GM12878 (cell line): ENCODE results near the gene CSE1L. TPM values are rescaled to one million over a fixed set of nuclear protein-coding genes. Genes with fewer than 3 reads are reported as not detected.

Experiments
- ATAC-seq: fragments of 200-7000 bp; cut with Tn5 transposase; 3 replicates; pipeline ENCODE4 v1.9.1; 2020; ENCODE audit warnings: mild to moderate bottlenecking, moderate library complexity
- BruUV-seq: library from RNA; stranded (reverse); fragments of 400-500 nt; replicated peaks from 2 replicates; lab custom pipeline; 2021; lab: Mats Ljungman, UMichigan
- CTCF ChIA-PET: fragments of 300-600 bp; sonication (Branson Sonifier 250); formaldehyde crosslinking; extraction: SDS; loops from one replicate; lab custom pipeline; 2021; ENCODE audit warnings: inconsistent platforms; lab: Yijun Ruan, JAX
- POLR2A ChIA-PET: fragments of 350-600 bp; formaldehyde crosslinking; extraction: SDS; loops from one replicate; lab custom pipeline; 2021; ENCODE audit warnings: inconsistent platforms; lab: Charles Lee
- RAD21 ChIA-PET: fragments of 300-600 bp; sonication (Branson Sonifier 250); formaldehyde crosslinking; loops from one replicate; lab custom pipeline; 2023; ENCODE audit warnings: antibody characterized with exemption; ENCODE audit not compliant: unreplicated experiment; lab: Charles Lee
- SMC1A ChIA-PET: fragments of 300-600 bp; sonication (Branson Sonifier 250); formaldehyde crosslinking; loops from one replicate; lab custom pipeline; 2023; ENCODE audit not compliant: unreplicated experiment, uncharacterized antibody; lab: Charles Lee
- DNase-seq: peaks from one replicate; pipeline ENCODE4 v3.0.0-alpha.2; 2011; ENCODE audit warnings: low read depth, low spot score
- FAIRE-seq: peaks from 3 replicates; lab custom pipeline; 2011; peaks lifted over from hg19 to GRCh38; lab: Jason Lieb, UNC
- H2AFZ ChIP-seq: 2 replicates; pipeline ENCODE4 v1.6.0; 2011; ENCODE audit warnings: low read depth, low read length, control low read depth; ENCODE audit not compliant: control insufficient read depth
- H3K27ac ChIP-seq: 2 replicates; pipeline ENCODE4 v1.5.1; 2011; ENCODE audit warnings: control low read depth; ENCODE audit not compliant: control insufficient read depth, insufficient read depth
- H3K27me3 ChIP-seq, 2 experiments: replicated peaks in 1 of 2; 2 replicates each; pipeline versions ENCODE4 v1.6.0 to v1.6.1; 2011; ENCODE audit warnings: low read length in 1 of 2; ENCODE audit not compliant: control insufficient read depth in 2 of 2, insufficient read depth in 2 of 2
- H3K36me3 ChIP-seq, 2 experiments: 2 replicates each; pipeline ENCODE4 v1.5.1; 2011; ENCODE audit warnings: low read length in 1 of 2; ENCODE audit not compliant: control insufficient read depth in 2 of 2, insufficient read depth in 2 of 2
- H3K4me1 ChIP-seq: 2 replicates; pipeline ENCODE4 v1.6.1; 2011; ENCODE audit warnings: mild to moderate bottlenecking, low read length, moderate library complexity, mixed read lengths; ENCODE audit not compliant: control insufficient read depth, insufficient read depth
- H3K4me2 ChIP-seq: 2 replicates; pipeline ENCODE4 v1.6.0; 2011; ENCODE audit warnings: control low read depth; ENCODE audit not compliant: control insufficient read depth, insufficient read depth
- H3K4me3 ChIP-seq: fragments of 200-600 bp; sonication (generic); 2 replicates; pipeline ENCODE4 v1.5.1; 2016
- H3K79me2 ChIP-seq: 2 replicates; pipeline ENCODE4 v1.6.0; 2011; ENCODE audit warnings: low read length; ENCODE audit not compliant: control insufficient read depth, insufficient read depth
- H3K9ac ChIP-seq: 2 replicates; pipeline ENCODE4 v1.8.0; 2011; ENCODE audit warnings: low read length, control low read depth, mixed read lengths; ENCODE audit not compliant: control insufficient read depth, insufficient read depth
- H3K9me3 ChIP-seq: replicated peaks from 3 replicates; pipeline ENCODE4 v1.5.1; 2011; ENCODE audit warnings: mild to moderate bottlenecking, low read length; ENCODE audit not compliant: control insufficient read depth, insufficient read depth
- H4K20me1 ChIP-seq: 2 replicates; pipeline ENCODE4 v1.6.0; 2011; ENCODE audit not compliant: control insufficient read depth, insufficient read depth
- ATF7 ChIP-seq: fragments of 450-650 bp; IDR thresholded peaks from 2 replicates; pipeline ENCODE4 v1.6.1; 2016; ENCODE audit warnings: low read depth, mild to moderate bottlenecking
- BMI1 ChIP-seq: fragments of 450-650 bp; IDR thresholded peaks from 2 replicates; pipeline ENCODE4 v1.6.1; 2016; ENCODE audit warnings: mild to moderate bottlenecking, moderate library complexity, borderline replicate concordance
- CREB1 ChIP-seq: IDR thresholded peaks from 2 replicates; pipeline ENCODE4 v1.6.1; 2012; ENCODE audit warnings: low read depth, mild to moderate bottlenecking, inconsistent platforms
- IKZF1 ChIP-seq: fragments of 450-650 bp; conservative IDR thresholded peaks from 2 replicates; pipeline ENCODE4 v1.6.1; 2017; ENCODE audit warnings: antibody characterized with exemption, mild to moderate bottlenecking
- JUND ChIP-seq: IDR thresholded peaks from 2 replicates; pipeline ENCODE4 v1.6.1; 2012; ENCODE audit warnings: low read depth, mild to moderate bottlenecking, low read length, improper control_type of control experiment, moderate library complexity
- NR2C2 ChIP-seq: IDR thresholded peaks from 2 replicates; pipeline ENCODE4 v1.6.1; 2011; ENCODE audit warnings: borderline replicate concordance, low read depth; ENCODE audit not compliant: control insufficient read depth, insufficient read length
- RAD21 ChIP-seq: IDR thresholded peaks from 2 replicates; pipeline ENCODE4 v1.6.1; 2011; ENCODE audit warnings: mild to moderate bottlenecking, low read depth, low read length, moderate library complexity; ENCODE audit not compliant: insufficient read depth
- RAD51 ChIP-seq: fragments of 450-650 bp; IDR thresholded peaks from 2 replicates; pipeline ENCODE4 v1.6.1; 2016; ENCODE audit warnings: moderate library complexity, mild to moderate bottlenecking, inconsistent platforms
- RUNX3 ChIP-seq: IDR thresholded peaks from 2 replicates; pipeline ENCODE4 v1.6.1; 2012; ENCODE audit warnings: low read length, inconsistent platforms
- SUZ12 ChIP-seq: fragments of 200-600 bp; sonication (generic); IDR thresholded peaks from one replicate; pipeline ENCODE4 v1.6.1; 2018; ENCODE audit warnings: antibody characterized with exemption, mild to moderate bottlenecking; ENCODE audit not compliant: unreplicated experiment
- TAF1 ChIP-seq: IDR thresholded peaks from 2 replicates; pipeline ENCODE4 v1.6.1; 2011; ENCODE audit warnings: mild to moderate bottlenecking, low read depth, low read length, borderline replicate concordance
- ZBED1 ChIP-seq: IDR thresholded peaks from 2 replicates; pipeline ENCODE4 v1.6.1; 2016; ENCODE audit warnings: borderline replicate concordance
- WGBS: methylation state at CpG from one replicate; pipeline ENCODE4 v1.1.6; 2016; ENCODE audit warnings: low lambda C conversion rate; ENCODE audit not compliant: insufficient replicate concordance, insufficient coverage; ENCODE audit errors: missing lambda C conversion rate; 5-methylcytosine and 5-hydroxymethylcytosine counted together
- in situ Hi-C: fragments of 300-500 bp; cut with MboI; formaldehyde crosslinking; loops from 9 replicates; pipeline ENCODE4 v1.14.3; 2018; ENCODE audit warnings: mixed read lengths
- intact Hi-C: fragments of 100-400 bp; cut with micrococcal nuclease; formaldehyde crosslinking; loops from one replicate; pipeline ENCODE4 v1.14.2; 2022; ENCODE audit not compliant: unreplicated experiment
- polyA plus RNA-seq, 11 experiments: library from polyadenylated mRNA; depleted of rRNA in 4 of 11; unstranded in 6 of 11; stranded (reverse) in 5 of 11; fragments of >200 nt; fragmentation: Nextera tagmentation in 4 of 11; fragmentation: Illumina TruSeq in 1 of 11; extraction: Ambion mirVana in 4 of 11; extraction: Trizol in 1 of 11; gene quantifications; 1 replicate in 1 of 11; 2 replicates in 10 of 11; pipeline versions ENCODE4 v1.2.1 to v1.2.3, GENCODE V29; 2011 to 2016; ENCODE audit warnings: inconsistent platforms in 2 of 11, missing spikeins in 2 of 11, low read depth in 1 of 11
- total RNA-seq, 4 experiments: library from RNA; depleted of rRNA in 3 of 4; stranded (reverse); fragments of >200 nt in 3 of 4; fragmentation: Illumina TruSeq in 1 of 4; extraction: Trizol in 1 of 4; gene quantifications; 2 replicates each; pipeline versions ENCODE4 v1.2.1 to v1.2.3, GENCODE V29; 2013 to 2021
- TF ChIP-seq, protein P1 (sequence below): IDR thresholded peaks from 2 replicates; pipeline ENCODE4 v1.6.1; 2011; ENCODE audit warnings: low read depth, low read length, improper control_type of control experiment, borderline replicate concordance
- TF ChIP-seq, protein P2 (sequence below), 3 experiments: IDR thresholded peaks in 2 of 3; conservative IDR thresholded peaks in 1 of 3; 2 replicates each; pipeline ENCODE4 v1.5.1; 2011; ENCODE audit warnings: low read depth in 3 of 3, low read length in 3 of 3, mild to moderate bottlenecking in 3 of 3, control low read depth in 2 of 3, moderate library complexity in 2 of 3, inconsistent platforms in 1 of 3, mixed read lengths in 1 of 3; ENCODE audit not compliant: control insufficient read depth in 2 of 3, insufficient read depth in 1 of 3; ENCODE audit errors: extremely low read depth in 1 of 3

CSE1L gene
- total and polyA plus RNA-seq, 10 of the 15 experiments (the other 5 are each of a cell fraction or from before 2014, with no cell fraction given) = 72.4 to 213 (median 117) TPM

DNA sequence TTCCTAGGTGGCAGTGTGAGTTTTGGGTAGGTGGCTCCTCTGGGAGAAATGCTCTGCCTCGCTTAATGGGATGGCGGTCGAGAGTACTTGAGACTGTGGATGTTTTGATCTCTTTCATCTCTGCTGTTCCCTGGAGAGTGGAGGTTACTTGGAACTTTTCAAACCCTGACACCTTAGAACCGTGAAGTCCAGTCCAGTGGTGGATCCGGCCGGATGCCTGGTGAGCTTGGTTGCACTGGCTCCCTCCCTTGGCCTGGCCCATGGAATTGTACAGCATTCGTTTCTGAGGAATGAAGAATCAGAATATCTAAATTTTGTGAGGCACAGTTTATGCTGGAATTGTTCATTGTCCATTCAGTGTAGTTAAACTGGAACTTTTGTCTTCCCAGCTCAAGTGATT, 51.0 kb downstream of the CSE1L start (continued):
- TF ChIP-seq ZBED1 (no peak), CREB1 (no peak)

DNA sequence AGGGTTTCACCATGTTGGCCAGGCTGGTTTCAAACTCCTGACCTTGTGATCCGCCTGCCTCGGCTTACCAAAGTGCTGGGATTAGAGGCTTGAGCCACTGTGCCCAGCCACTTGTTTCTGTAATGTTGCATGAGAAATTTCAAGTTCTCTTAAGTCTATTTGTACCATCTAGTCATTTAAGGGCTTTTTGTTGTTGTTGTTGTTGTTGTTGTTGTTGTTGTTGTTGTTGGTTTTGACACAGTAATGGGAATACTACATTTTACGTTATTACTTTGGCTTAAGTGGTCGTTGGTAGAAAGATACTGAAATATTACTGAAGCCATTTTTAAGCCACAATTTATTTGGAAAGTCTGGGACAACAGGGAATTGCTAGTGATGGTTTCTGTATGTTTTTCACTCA, 52.0 kb downstream of the CSE1L start:
- POLR2A ChIA-PET = no interaction called here
- Histone ChIP-seq H2AFZ (no peak overlapping the region), H3K4me3 (no peak overlapping the region), H3K9me3 (no peaks in the 10 kb centered on the region), H3K4me2 (no peak overlapping the region), H3K4me1 (no peaks in the 10 kb centered on the region), H3K79me2 (no peaks in the 10 kb centered on the region; the same call in none of the 2 replicates), H3K9ac (no peak overlapping the region), H3K27me3 (no peaks in the 10 kb centered on the region), H3K27ac (no peak overlapping the region), H4K20me1 (0 out of 2 replicates have a peak, but pooled peaks cover 3% of the 10 kb centered on the region), H3K36me3 (peaks cover 12 to 40% of the 10 kb centered on the region in 2 experiments)
- intact Hi-C loops (no loop called here), in situ Hi-C loops (no loop called here)
- BruUV-seq = no TSS peak
- RAD21 ChIA-PET = interaction anchor here (0.5 kb wide), 1 partner anchor 41 kb away, joined by 4 read pairs; no protein-coding TSS in a partner anchor
- CTCF ChIA-PET = no interaction called here
- DNase-seq (no peak), FAIRE-seq (no peak), ATAC-seq (no peak)
- TF ChIP-seq RAD51 = no peak
- 97% methylated on average over 4 of the region's 4 CpGs for WGBS
- SMC1A ChIA-PET = no interaction called here

DNA sequence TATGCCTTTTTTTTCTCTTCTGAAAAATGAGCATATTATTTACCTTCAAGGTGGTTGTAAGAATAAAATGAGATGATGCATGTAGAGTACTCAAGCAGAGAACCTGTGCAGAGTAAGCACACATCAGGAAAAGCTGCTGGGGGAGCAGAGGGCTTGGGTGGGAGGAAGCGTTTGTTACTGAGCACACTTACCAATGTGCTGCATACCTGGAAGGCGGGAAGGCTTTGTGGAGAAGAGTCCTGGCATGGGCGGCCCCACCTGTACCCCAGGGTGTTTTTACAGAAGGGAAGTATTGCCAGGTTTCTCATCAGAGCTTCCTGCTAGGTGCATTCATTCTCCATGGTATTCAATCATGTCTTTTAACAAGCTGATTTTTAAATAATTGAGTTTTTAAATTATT, 52.9 kb downstream of the CSE1L start:
- Histone ChIP-seq H3K79me2 (no peaks in the 10 kb centered on the region; the same call in none of the 2 replicates), H3K4me3 (no peak overlapping the region), H3K27ac (no peak overlapping the region), H3K27me3 (no peaks in the 10 kb centered on the region), H2AFZ (no peak overlapping the region), H4K20me1 (0 out of 2 replicates have a peak, but pooled peaks cover 3% of the 10 kb centered on the region), H3K9ac (no peak overlapping the region), H3K36me3 (peaks cover 13 to 40% of the 10 kb centered on the region in 2 experiments), H3K4me2 (no peak overlapping the region), H3K4me1 (no peaks in the 10 kb centered on the region), H3K9me3 (no peaks in the 10 kb centered on the region)
- no peak for ATAC-seq
- no peak for DNase-seq
- CTCF ChIA-PET = interaction anchor here (0.6 to 3.1 kb wide), 2 partner anchors 40 to 118 kb away, joined by 3 to 12 read pairs; no protein-coding TSS in a partner anchor
- no TSS peak for BruUV-seq
- WGBS = 97% methylated on average over 3 of the region's 3 CpGs
- intact Hi-C loops = no loop called here
- RAD21 ChIA-PET = no interaction called here
- in situ Hi-C loops = no loop called here
- no peak for FAIRE-seq
- SMC1A ChIA-PET = no interaction called here
- POLR2A ChIA-PET = interaction anchor here (0.6 to 0.7 kb wide), 3 partner anchors 89 to 1347 kb away, joined by 3 to 9 read pairs (median 7); no protein-coding TSS in a partner anchor
- no peak for TF ChIP-seq IKZF1
- TF ChIP-seq RUNX3 = no peak
- TF ChIP-seq SUZ12 = no peak
- TF ChIP-seq BMI1 = no peak
- TF ChIP-seq, protein P1, sequence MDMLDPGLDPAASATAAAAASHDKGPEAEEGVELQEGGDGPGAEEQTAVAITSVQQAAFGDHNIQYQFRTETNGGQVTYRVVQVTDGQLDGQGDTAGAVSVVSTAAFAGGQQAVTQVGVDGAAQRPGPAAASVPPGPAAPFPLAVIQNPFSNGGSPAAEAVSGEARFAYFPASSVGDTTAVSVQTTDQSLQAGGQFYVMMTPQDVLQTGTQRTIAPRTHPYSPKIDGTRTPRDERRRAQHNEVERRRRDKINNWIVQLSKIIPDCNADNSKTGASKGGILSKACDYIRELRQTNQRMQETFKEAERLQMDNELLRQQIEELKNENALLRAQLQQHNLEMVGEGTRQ = no peak
- no peak for TF ChIP-seq JUND
- no peak for TF ChIP-seq RAD21
- TF ChIP-seq, protein P2, sequence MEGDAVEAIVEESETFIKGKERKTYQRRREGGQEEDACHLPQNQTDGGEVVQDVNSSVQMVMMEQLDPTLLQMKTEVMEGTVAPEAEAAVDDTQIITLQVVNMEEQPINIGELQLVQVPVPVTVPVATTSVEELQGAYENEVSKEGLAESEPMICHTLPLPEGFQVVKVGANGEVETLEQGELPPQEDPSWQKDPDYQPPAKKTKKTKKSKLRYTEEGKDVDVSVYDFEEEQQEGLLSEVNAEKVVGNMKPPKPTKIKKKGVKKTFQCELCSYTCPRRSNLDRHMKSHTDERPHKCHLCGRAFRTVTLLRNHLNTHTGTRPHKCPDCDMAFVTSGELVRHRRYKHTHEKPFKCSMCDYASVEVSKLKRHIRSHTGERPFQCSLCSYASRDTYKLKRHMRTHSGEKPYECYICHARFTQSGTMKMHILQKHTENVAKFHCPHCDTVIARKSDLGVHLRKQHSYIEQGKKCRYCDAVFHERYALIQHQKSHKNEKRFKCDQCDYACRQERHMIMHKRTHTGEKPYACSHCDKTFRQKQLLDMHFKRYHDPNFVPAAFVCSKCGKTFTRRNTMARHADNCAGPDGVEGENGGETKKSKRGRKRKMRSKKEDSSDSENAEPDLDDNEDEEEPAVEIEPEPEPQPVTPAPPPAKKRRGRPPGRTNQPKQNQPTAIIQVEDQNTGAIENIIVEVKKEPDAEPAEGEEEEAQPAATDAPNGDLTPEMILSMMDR (IDR thresholded peaks at IDR 0.05 in 2 of 3, conservative IDR thresholded peaks at IDR 0.05 in 1 of 3; ENCODE audit: control insufficient read depth in 2 of 3, extremely low read depth in 1 of 3, insufficient read depth in 1 of 3, low read depth in 3 of 3, low read length in 3 of 3) = no peak
- TF ChIP-seq ATF7 = no peak
- TF ChIP-seq NR2C2 = no peak
- TF ChIP-seq TAF1 = no peak
